ENCODE data around the gene UCP3.

The UCP3 gene

DNA sequence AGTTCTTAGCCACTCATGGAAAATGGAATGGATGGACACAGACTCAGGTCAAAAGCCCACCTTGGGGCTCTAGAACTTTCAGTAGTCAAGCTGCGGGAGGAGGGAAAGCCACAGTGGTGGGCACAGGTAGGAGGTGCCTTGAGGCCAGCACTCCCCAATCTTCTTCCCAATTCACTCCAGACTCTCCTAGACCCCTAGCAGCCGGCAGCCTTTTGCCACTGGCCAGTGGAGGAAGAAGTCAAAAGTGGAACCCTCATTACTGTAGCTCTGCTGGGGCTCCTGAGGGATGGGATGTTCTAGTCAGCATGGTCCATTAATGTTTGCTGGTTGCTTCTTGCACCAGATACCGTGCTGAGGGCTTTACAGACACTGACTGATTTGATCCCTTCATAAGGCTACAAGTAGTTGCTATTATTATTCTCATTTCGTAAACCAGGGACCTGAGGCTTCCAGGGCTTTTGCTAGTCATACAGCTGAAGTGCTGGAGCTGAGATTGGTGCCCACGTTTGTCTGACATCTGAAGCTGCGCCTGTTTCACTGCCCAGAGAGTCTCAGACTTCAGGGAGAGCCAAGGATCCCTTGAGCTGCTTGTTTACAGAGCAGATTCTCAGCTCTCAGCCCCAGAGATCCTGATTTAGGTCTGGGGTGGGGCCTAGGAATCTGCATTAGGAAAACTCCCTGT lies 1.1 kb downstream of the UCP3 start:
- no peak for ATAC-seq (ENCODE audit: insufficient read depth, low read depth)
- H3K79me2 ChIP-seq (ENCODE audit: insufficient read depth, low read length), result no peaks in the 10 kb centered on the region
- DNase-seq, result no peak
- no peaks in the 10 kb centered on the region for H3K27me3 ChIP-seq (ENCODE audit: insufficient read depth, low read length, poor library complexity)
- no peaks in the 10 kb centered on the region for H4K20me1 ChIP-seq (ENCODE audit: insufficient read depth, low read length)
- no peak overlapping the region for H3K9ac ChIP-seq (ENCODE audit: low read depth, low read length)
- H3K4me2 ChIP-seq (ENCODE audit: insufficient read depth, low read length), result no peak overlapping the region
- H2AFZ ChIP-seq (ENCODE audit: low read depth, low read length), result no peak overlapping the region
- H3K9me3 ChIP-seq (ENCODE audit: insufficient read depth, low read length, severe bottlenecking), result no peaks in the 10 kb centered on the region
- H3K36me3 ChIP-seq (ENCODE audit: insufficient read depth, low read length), result peaks cover 12% of the 10 kb centered on the region
- peaks cover 6% of the 10 kb centered on the region; the same call in 1 of the 2 replicates for H3K4me1 ChIP-seq (ENCODE audit: insufficient read depth, low read length)
- H3K4me3 ChIP-seq (ENCODE audit: low read depth in 1 of 2, low read length in 2 of 2), result no peak overlapping the region
- H3K27ac ChIP-seq (ENCODE audit: low read length), result no peak overlapping the region
- TF ChIP-seq, protein P1, sequence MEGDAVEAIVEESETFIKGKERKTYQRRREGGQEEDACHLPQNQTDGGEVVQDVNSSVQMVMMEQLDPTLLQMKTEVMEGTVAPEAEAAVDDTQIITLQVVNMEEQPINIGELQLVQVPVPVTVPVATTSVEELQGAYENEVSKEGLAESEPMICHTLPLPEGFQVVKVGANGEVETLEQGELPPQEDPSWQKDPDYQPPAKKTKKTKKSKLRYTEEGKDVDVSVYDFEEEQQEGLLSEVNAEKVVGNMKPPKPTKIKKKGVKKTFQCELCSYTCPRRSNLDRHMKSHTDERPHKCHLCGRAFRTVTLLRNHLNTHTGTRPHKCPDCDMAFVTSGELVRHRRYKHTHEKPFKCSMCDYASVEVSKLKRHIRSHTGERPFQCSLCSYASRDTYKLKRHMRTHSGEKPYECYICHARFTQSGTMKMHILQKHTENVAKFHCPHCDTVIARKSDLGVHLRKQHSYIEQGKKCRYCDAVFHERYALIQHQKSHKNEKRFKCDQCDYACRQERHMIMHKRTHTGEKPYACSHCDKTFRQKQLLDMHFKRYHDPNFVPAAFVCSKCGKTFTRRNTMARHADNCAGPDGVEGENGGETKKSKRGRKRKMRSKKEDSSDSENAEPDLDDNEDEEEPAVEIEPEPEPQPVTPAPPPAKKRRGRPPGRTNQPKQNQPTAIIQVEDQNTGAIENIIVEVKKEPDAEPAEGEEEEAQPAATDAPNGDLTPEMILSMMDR (IDR thresholded peaks at IDR 0.05; ENCODE audit: borderline replicate concordance, extremely low read depth, low read length, poor library complexity, severe bottlenecking), result no peak
- no peak for TF ChIP-seq EZH2 (IDR thresholded peaks at IDR 0.05; ENCODE audit: borderline replicate concordance, low read depth, low read length, severe bottlenecking)

DNA sequence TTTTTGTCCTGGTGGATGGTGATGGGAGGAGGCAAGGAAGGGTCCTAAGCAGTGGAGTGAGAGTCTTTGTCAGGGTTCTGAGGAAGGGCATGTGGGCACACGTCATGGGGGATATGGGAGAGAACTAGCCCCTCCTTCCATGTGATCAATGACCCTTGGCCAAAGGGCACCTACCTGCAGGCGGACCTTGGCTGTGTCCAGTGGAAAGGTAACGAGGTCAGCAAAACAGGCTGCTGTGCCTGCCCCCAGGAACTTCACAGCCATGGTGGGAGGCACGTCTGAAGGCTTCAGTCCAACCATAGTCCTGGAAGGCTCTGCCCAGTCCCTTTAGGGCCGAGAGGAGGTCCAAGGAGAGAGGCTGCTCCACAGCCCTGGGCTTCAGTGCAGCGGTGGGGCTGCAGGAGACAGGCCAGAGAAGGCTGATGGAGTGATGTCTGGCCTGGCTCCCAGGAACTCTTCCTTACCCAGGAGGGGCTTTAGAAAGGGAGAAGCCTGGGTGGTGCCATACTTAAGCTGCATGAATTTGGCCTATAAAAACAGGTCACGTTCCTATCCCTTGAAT lies 2.1 kb downstream of the UCP3 start:
- Histone ChIP-seq H3K4me2 (ENCODE audit: insufficient read depth, low read length) (no peak overlapping the region), H2AFZ (ENCODE audit: low read depth, low read length) (no peak overlapping the region), H3K27ac (ENCODE audit: low read length) (no peak overlapping the region), H3K27me3 (ENCODE audit: insufficient read depth, low read length, poor library complexity) (no peaks in the 10 kb centered on the region), H3K36me3 (ENCODE audit: insufficient read depth, low read length) (peaks cover 7% of the 10 kb centered on the region), H3K79me2 (ENCODE audit: insufficient read depth, low read length) (no peaks in the 10 kb centered on the region), H4K20me1 (ENCODE audit: insufficient read depth, low read length) (no peaks in the 10 kb centered on the region), H3K4me3 (ENCODE audit: low read depth in 1 of 2, low read length in 2 of 2) (no peak overlapping the region), H3K4me1 (ENCODE audit: insufficient read depth, low read length) (peaks cover 6% of the 10 kb centered on the region; the same call in 1 of the 2 replicates), H3K9ac (ENCODE audit: low read depth, low read length) (no peak overlapping the region), H3K9me3 (ENCODE audit: insufficient read depth, low read length, severe bottlenecking) (no peaks in the 10 kb centered on the region)
- TF ChIP-seq, protein P1 (IDR thresholded peaks at IDR 0.05; ENCODE audit: borderline replicate concordance, extremely low read depth, low read length, poor library complexity, severe bottlenecking), result no peak
- TF ChIP-seq EZH2 (IDR thresholded peaks at IDR 0.05; ENCODE audit: borderline replicate concordance, low read depth, low read length, severe bottlenecking), result no peak
- ATAC-seq (ENCODE audit: insufficient read depth, low read depth), result no peak
- no peak for DNase-seq

DNA sequence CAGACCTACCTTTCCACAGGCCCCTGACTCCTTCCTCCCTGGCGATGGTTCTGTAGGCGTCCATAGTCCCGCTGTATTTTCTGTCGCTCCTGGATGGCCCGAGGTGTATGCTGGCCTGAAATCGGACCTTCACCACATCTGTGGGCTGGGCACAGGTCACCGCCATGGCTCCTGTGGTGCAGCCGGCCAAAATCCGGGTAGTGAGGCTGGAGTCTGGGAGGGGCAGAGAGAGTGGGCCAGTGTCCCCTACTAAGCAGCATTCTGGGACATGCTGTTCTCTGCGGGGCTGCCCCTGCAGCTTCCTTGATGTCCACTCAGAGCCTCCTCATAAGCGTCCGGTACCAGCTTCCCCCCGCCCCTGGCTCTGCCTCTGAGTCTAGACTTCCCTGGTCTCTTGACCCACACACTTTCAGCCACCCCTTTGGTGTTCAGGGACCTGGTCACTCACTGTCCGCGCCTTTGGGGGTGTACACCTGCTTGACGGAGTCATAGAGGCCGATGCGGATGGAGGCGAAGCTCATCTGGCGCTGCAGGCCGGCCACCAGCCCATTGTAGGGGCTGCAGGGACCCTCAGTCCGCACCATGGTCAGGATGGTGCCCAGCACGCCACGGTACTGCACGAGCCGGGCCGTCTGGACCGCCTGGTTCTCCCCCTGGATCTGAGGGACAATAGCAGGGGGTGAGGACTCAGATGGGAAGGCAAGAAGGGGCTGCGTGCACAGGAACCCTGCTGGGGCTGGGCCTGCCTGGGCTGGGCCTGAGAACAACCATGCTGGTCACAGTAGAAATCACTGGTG lies 3.0 kb downstream of the UCP3 start:
- Histone ChIP-seq H3K27ac (ENCODE audit: low read length) (no peak overlapping the region), H4K20me1 (ENCODE audit: insufficient read depth, low read length) (no peaks in the 10 kb centered on the region), H3K9me3 (ENCODE audit: insufficient read depth, low read length, severe bottlenecking) (no peaks in the 10 kb centered on the region), H3K36me3 (ENCODE audit: insufficient read depth, low read length) (no peaks in the 10 kb centered on the region), H2AFZ (ENCODE audit: low read depth, low read length) (no peak overlapping the region), H3K9ac (ENCODE audit: low read depth, low read length) (no peak overlapping the region), H3K79me2 (ENCODE audit: insufficient read depth, low read length) (no peaks in the 10 kb centered on the region), H3K4me1 (ENCODE audit: insufficient read depth, low read length) (peaks cover 6% of the 10 kb centered on the region; the same call in 1 of the 2 replicates), H3K4me2 (ENCODE audit: insufficient read depth, low read length) (no peak overlapping the region), H3K4me3 (ENCODE audit: low read depth in 1 of 2, low read length in 2 of 2) (no peak overlapping the region), H3K27me3 (ENCODE audit: insufficient read depth, low read length, poor library complexity) (no peaks in the 10 kb centered on the region)
- ATAC-seq (ENCODE audit: insufficient read depth, low read depth) (no peak), DNase-seq (no peak)
- TF ChIP-seq EZH2 (IDR thresholded peaks at IDR 0.05; ENCODE audit: borderline replicate concordance, low read depth, low read length, severe bottlenecking), result no peak
- TF ChIP-seq, protein P1 (IDR thresholded peaks at IDR 0.05; ENCODE audit: borderline replicate concordance, extremely low read depth, low read length, poor library complexity, severe bottlenecking), result no peak
